ENCODE measurements around the gene DARS1. TPM values are rescaled to one million over a fixed set of nuclear protein-coding genes. Genes with fewer than 3 reads are reported as not detected.
A peak's percentile ranks its signal among the peaks of the same experiment; 100 is the strongest.

The DARS1 gene
- total and polyA plus RNA-seq, 3 donors from 2014 or later = 32.3 to 45.7 (median 39.5) TPM

DNA sequence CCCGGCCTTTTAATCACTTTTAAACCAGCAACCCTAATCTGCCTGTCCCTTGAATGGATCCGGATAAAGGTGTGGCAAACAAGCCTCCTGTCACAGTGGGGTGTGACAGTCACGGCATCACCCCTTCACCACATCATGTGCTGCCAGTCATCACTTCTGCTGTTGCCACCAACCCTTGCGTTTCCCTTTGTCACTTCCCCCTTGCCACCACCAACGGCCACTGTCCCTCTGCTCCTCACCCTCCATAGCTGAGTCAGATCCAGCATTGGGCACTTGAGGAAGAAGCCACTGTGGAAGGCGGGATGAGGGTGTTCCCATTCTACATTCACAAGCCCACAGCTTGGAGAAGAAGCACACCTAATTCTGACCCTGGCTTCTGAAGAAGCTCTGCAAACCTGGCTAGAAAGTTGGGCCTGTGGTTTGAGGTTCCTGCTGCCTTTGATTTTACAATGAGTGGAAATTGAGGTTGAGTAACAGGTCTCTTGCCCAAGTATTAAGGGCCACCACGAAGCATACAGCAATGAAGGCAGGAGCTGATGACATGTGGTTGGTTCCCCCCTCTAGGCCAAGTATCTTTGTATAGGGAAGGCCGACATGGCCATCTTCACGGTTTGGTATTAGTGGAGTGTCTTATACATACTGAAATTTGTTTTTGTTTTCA, 22.9 kb upstream of the DARS1 start:
- WGBS, 2 donors = 86% methylated on average over 9 of the region's 9 CpGs
- peak; percentile 38 for DNase-seq
- Histone ChIP-seq H3K4me3 (no peak overlapping the region), H3K36me3 (ENCODE audit: low read depth, missing control alignments) (no peaks in the 10 kb centered on the region), H3K27ac (no peak overlapping the region), H3K9me3 (no peaks in the 10 kb centered on the region), H3K4me1 (no peaks in the 10 kb centered on the region), H3K27me3 (no peaks in the 10 kb centered on the region)
- TF ChIP-seq, protein P1, sequence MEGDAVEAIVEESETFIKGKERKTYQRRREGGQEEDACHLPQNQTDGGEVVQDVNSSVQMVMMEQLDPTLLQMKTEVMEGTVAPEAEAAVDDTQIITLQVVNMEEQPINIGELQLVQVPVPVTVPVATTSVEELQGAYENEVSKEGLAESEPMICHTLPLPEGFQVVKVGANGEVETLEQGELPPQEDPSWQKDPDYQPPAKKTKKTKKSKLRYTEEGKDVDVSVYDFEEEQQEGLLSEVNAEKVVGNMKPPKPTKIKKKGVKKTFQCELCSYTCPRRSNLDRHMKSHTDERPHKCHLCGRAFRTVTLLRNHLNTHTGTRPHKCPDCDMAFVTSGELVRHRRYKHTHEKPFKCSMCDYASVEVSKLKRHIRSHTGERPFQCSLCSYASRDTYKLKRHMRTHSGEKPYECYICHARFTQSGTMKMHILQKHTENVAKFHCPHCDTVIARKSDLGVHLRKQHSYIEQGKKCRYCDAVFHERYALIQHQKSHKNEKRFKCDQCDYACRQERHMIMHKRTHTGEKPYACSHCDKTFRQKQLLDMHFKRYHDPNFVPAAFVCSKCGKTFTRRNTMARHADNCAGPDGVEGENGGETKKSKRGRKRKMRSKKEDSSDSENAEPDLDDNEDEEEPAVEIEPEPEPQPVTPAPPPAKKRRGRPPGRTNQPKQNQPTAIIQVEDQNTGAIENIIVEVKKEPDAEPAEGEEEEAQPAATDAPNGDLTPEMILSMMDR (IDR thresholded peaks at IDR 0.05) = no peak
- TF ChIP-seq POLR2A (IDR thresholded peaks at IDR 0.05) = no peak
- intact Hi-C loops (cut with DNase I; ENCODE audit: low total_unique reads) = no loop called here

GRCh38 chr2:136006658-136007057, 21.2 kb upstream of the DARS1 start:
- Histone ChIP-seq H3K27me3 (no peaks in the 10 kb centered on the region), H3K27ac (no peak overlapping the region), H3K9me3 (no peaks in the 10 kb centered on the region), H3K4me3 (no peak overlapping the region), H3K4me1 (no peaks in the 10 kb centered on the region), H3K36me3 (ENCODE audit: low read depth, missing control alignments) (no peaks in the 10 kb centered on the region)
- WGBS, 2 donors = 73 to 77% methylated on average over 3 of the region's 3 CpGs
- intact Hi-C loops (cut with DNase I; ENCODE audit: low total_unique reads) = no loop called here
- TF ChIP-seq, protein P1 (IDR thresholded peaks at IDR 0.05) = no peak
- TF ChIP-seq POLR2A (IDR thresholded peaks at IDR 0.05) = no peak
- DNase-seq = no peak

GRCh38 chr2:136005462-136006196, 20.2 kb upstream of the DARS1 start:
- DNase-seq = no peak
- no peak overlapping the region for H3K27ac ChIP-seq
- intact Hi-C loops (cut with DNase I; ENCODE audit: low total_unique reads) = no loop called here
- no peak overlapping the region for H3K4me3 ChIP-seq
- no peaks in the 10 kb centered on the region for H3K4me1 ChIP-seq
- H3K9me3 ChIP-seq = no peaks in the 10 kb centered on the region
- TF ChIP-seq, protein P1 (IDR thresholded peaks at IDR 0.05) = no peak
- TF ChIP-seq POLR2A (IDR thresholded peaks at IDR 0.05) = no peak
- 47 to 58% methylated on average over 3 of the region's 3 CpGs for WGBS, 2 donors
- H3K36me3 ChIP-seq (ENCODE audit: low read depth, missing control alignments) = no peaks in the 10 kb centered on the region
- no peaks in the 10 kb centered on the region for H3K27me3 ChIP-seq

DNA sequence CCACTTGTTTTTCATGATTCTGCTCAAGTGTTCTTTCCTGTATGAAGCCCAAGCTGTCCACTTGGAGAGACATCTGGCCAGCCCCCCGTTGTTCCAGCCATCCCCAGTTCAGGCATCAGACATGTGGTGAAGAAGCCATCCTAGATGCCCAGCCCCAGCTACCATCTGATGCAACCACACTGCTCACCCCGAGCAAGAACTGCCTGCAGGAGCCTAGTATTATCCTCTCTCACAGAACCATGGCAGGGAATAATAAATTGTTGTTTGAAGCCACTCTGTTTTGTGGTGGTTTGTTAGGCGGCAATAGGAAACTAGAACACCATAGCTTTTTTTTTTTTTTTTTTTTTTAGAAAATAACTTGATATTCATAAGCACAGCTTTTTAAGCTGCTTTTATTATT, 19.5 kb upstream of the DARS1 start:
- H3K4me3 ChIP-seq = no peak overlapping the region
- no peak for TF ChIP-seq POLR2A (IDR thresholded peaks at IDR 0.05)
- TF ChIP-seq, protein P1 (IDR thresholded peaks at IDR 0.05) = no peak
- 81 to 83% methylated on average over 3 of the region's 3 CpGs for WGBS, 2 donors
- no peaks in the 10 kb centered on the region for H3K27me3 ChIP-seq
- no peaks in the 10 kb centered on the region for H3K36me3 ChIP-seq (ENCODE audit: low read depth, missing control alignments)
- H3K9me3 ChIP-seq = no peaks in the 10 kb centered on the region
- intact Hi-C loops (cut with DNase I; ENCODE audit: low total_unique reads) = no loop called here
- DNase-seq = no peak
- H3K27ac ChIP-seq = no peak overlapping the region
- no peaks in the 10 kb centered on the region for H3K4me1 ChIP-seq
